Measurements from ENCODE around the gene OR52E4. TPM values are rescaled to one million over a fixed set of nuclear protein-coding genes. Genes with fewer than 3 reads are reported as not detected.

The OR52E4 gene
- total and polyA plus RNA-seq, 12 donors: not detected

DNA sequence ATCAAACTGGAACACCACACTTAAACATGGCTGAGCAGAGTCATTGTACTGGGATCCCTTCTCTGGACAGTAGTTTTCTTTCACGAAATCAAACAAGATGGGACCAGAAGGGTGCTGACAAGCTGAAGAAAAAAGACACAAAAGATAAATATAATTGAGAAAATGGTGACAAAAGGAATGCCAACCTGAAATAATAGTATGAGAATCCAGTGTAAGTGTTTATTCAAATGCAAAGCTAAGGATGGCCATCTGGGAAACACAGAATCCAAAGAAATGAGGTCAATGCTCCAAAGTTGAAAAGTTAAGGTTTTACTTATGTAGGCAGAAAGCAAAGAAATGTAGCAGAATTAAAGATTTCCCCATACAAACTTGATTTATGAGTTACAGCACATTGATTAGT, 7.2 kb downstream of the OR52E4 start:
- intact Hi-C loops (cut with DNase I): no loop called here
- Histone ChIP-seq H3K4me1 (replicated peaks in 1 of 2) (no peaks in the 10 kb centered on the region), H3K27ac (no peak overlapping the region), H3K36me3 (replicated peaks in 1 of 2) (no peaks in the 10 kb centered on the region), H3K9me3 (replicated peaks in 1 of 3) (peaks cover 0 to 4% (median 0%) of the 10 kb centered on the region in 3 donors), H3K4me3 (no peak overlapping the region), H3K27me3 (no peaks in the 10 kb centered on the region)
- TF ChIP-seq POLR2A (IDR thresholded peaks at IDR 0.05): no peak
- TF ChIP-seq, protein P1, sequence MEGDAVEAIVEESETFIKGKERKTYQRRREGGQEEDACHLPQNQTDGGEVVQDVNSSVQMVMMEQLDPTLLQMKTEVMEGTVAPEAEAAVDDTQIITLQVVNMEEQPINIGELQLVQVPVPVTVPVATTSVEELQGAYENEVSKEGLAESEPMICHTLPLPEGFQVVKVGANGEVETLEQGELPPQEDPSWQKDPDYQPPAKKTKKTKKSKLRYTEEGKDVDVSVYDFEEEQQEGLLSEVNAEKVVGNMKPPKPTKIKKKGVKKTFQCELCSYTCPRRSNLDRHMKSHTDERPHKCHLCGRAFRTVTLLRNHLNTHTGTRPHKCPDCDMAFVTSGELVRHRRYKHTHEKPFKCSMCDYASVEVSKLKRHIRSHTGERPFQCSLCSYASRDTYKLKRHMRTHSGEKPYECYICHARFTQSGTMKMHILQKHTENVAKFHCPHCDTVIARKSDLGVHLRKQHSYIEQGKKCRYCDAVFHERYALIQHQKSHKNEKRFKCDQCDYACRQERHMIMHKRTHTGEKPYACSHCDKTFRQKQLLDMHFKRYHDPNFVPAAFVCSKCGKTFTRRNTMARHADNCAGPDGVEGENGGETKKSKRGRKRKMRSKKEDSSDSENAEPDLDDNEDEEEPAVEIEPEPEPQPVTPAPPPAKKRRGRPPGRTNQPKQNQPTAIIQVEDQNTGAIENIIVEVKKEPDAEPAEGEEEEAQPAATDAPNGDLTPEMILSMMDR (IDR thresholded peaks at IDR 0.05): no peak
- DNase-seq: no peak
- 58 to 69% (median 61%) methylated on average over 1 of the region's 1 CpG for WGBS, 4 donors

DNA sequence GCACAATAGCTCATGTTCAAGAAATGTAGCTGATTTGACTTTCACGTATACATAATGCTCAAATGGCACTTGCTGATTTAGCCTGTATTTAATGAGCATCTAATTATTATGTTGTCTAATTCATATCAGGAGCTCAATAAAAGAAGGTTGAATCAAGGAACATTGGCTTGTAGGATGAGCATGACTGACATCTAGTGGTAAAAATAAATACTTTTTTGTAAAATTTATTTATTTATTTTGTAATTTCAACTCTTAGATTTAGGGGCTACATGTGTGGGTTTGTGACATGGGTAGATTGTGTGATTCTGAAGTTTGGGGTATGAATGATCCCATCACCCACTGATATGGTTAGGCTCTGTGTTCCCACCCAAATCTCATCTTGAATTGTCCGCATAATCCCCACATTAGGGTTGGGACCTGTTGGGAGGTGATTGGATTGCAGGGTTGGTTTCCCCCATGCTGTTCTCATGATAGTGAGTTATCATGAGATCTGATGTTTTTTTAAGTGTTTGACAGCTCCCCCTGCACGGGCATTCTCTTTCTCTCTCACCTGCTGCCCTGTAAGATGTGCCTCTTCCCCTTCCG, 10.9 kb downstream of the OR52E4 start:
- no peaks in the 10 kb centered on the region for H3K27me3 ChIP-seq
- no peaks in the 10 kb centered on the region for H3K36me3 ChIP-seq (replicated peaks in 1 of 2)
- DNase-seq: no peak
- no peaks in the 10 kb centered on the region for H3K9me3 ChIP-seq (replicated peaks in 1 of 3)
- H3K4me3 ChIP-seq: no peak overlapping the region
- no peaks in the 10 kb centered on the region for H3K4me1 ChIP-seq (replicated peaks in 1 of 2)
- TF ChIP-seq, protein P1 (IDR thresholded peaks at IDR 0.05): peak in 5 of 6 experiments; percentile 17 to 59 (median 22)
- no peak for TF ChIP-seq POLR2A (IDR thresholded peaks at IDR 0.05)
- 52 to 63% (median 57%) methylated on average over 4 of the region's 4 CpGs for WGBS, 4 donors
- intact Hi-C loops (cut with DNase I): no loop called here
- no peak overlapping the region for H3K27ac ChIP-seq

DNA sequence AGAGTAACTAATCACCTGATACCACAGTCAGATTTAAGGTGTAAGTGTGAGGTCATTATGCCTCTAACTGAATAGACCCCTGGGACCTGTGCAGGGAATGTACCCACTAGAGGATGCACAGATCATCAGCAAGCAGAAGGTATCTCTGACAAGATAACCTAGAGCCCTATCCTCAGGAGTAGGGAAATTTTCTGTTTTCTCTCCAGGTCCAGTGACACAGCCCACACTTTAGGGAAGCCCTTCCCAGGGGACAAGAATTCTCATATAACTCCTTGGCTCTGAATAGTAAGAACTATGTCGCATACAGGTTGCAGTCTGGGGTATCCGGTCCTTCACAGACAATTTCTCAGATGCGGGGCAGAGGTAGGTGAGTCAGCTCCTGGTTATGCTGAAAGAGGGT, 12.5 kb downstream of the OR52E4 start, which contains the start of gene OR52E5:
TSS of gene OR52E5 (plus strand) at position 301 of the 400 bp plus-strand sequence. CDS start 7,569 bp downstream, outside the sequence.
- Histone ChIP-seq H3K27ac (no peak within 1 kb of the TSS), H3K36me3 (replicated peaks in 1 of 2) (no peaks in the 10 kb centered on the region), H3K4me3 (no peak within 1 kb of the TSS), H3K4me1 (replicated peaks in 1 of 2) (no peaks in the 10 kb centered on the region), H3K9me3 (replicated peaks in 1 of 3) (no peaks in the 10 kb centered on the region), H3K27me3 (no peaks in the 10 kb centered on the region)
- intact Hi-C loops (cut with DNase I): no loop called here
- TF ChIP-seq POLR2A (IDR thresholded peaks at IDR 0.05): no peak
- TF ChIP-seq, protein P1 (IDR thresholded peaks at IDR 0.05): no peak
- DNase-seq: no peak
- WGBS, 4 donors: 78 to 83% (median 81%) methylated on average over 3 of the region's 3 CpGs

DNA sequence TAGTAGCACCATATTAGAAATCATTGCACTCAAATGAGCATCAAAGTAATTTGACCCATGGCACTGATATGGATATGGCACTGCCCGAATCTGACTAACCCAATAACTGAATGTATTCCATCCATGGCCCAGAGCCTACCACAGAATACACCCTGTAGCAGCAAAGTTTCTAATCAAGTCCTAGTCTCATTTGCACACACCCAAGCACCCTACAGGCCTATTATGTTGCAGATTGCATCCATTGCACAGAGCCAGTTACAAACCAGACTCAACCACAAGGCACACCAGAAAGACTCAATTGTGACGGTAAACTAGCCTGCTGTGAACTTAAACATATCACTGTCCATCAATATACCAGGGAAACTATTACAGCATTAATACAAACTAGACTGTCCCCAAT, 19.1 kb downstream of the OR52E4 start:
- Histone ChIP-seq H3K9me3 (replicated peaks in 1 of 3) (no peaks in the 10 kb centered on the region), H3K27me3 (no peaks in the 10 kb centered on the region), H3K27ac (no peak overlapping the region), H3K36me3 (replicated peaks in 1 of 2) (no peaks in the 10 kb centered on the region), H3K4me1 (replicated peaks in 1 of 2) (no peaks in the 10 kb centered on the region), H3K4me3 (no peak overlapping the region)
- intact Hi-C loops (cut with DNase I): no loop called here
- TF ChIP-seq, protein P1 (IDR thresholded peaks at IDR 0.05): no peak
- no peak for TF ChIP-seq POLR2A (IDR thresholded peaks at IDR 0.05)
- WGBS, 4 donors: 71 to 87% (median 74%) methylated on average over 2 of the region's 2 CpGs
- no peak for DNase-seq
